Activated T-cell treated with anti-CD3 and anti-CD28 coated beads, Interleukin-2, amount 50 U/mL, for 1 hour (primary cell): ENCODE measurements around the gene SLC12A3.

Experiments
- DNase-seq: peaks from one replicate; pipeline ENCODE4 v3.0.0-alpha.2; 2020

The SLC12A3 gene

GRCh38 chr16:56946767-56947603 lies 82.0 kb downstream of the SLC12A3 start:
- DNase-seq: no peak

DNA sequence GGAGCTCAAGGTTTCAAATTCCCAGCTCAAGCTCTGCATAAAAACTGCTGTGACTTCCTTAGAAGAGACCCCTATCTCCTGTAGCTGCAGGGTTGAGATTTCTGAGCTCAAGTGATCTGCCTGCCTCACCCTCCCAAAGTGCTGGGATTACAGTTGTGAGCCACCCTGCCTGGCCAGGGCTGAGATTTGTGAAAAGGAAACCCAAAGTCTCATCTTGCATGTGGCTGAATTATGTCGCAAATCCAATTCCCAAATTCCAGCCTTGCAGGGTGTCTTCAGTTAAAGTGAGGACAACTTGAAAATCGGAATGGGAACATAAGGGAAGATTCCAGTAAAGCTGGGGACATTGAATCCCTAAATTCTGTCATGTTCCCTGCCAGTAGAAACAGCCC lies 82.6 kb downstream of the SLC12A3 start:
- DNase-seq: no peak

- DNase-seq: no peak
These were observed 83.2 kb downstream of the SLC12A3 start for GRCh38 chr16:56948234-56948633.

GRCh38 chr16:56950051-56950450 lies 85.0 kb downstream of the SLC12A3 start:
- DNase-seq: no peak

DNA sequence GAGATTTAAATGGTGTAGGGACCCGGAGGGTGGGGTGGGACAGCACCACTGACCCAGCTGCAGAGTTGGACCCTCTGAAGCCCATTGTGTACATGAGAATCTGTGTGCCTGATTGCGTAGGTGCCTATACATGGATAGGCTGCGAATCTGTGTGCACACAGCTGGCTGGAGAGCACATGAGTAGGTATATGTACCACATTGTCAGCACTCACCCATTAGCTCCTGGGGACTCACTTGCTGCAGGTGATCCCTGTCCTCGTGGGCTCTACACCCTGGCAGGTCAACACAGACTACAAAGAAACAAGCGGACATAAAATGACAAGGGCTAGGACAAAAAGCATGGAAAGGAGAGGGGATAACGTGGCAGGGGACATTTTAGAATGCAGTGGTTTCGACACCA lies 85.4 kb downstream of the SLC12A3 start:
- no peak for DNase-seq

- DNase-seq: peak; percentile 55
These were observed 86.1 kb downstream of the SLC12A3 start for GRCh38 chr16:56950881-56951771.

- no peak for DNase-seq
These were observed 88.0 kb downstream of the SLC12A3 start for GRCh38 chr16:56953006-56953405.

- DNase-seq: no peak
These were observed 91.1 kb downstream of the SLC12A3 start for GRCh38 chr16:56956076-56956475.

DNA sequence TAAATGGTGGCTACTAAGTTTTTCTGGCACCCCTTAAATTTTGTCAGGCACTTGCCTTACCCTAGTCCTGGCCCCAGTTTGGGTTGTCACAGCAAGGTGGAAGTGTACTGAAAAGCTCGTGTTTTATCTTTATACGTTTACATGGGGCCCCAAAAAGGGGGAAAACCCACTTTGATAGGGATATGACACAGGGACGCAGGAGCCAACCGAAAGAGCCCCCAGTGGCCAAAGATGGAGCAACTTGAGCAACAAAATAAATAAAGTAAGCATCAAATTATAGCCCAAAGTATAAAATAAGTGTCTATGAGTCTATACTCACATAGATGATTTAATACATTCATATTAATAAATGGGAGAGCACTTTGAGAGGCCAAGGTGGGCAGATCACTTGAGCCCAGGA lies 91.7 kb downstream of the SLC12A3 start:
- DNase-seq: no peak

DNA sequence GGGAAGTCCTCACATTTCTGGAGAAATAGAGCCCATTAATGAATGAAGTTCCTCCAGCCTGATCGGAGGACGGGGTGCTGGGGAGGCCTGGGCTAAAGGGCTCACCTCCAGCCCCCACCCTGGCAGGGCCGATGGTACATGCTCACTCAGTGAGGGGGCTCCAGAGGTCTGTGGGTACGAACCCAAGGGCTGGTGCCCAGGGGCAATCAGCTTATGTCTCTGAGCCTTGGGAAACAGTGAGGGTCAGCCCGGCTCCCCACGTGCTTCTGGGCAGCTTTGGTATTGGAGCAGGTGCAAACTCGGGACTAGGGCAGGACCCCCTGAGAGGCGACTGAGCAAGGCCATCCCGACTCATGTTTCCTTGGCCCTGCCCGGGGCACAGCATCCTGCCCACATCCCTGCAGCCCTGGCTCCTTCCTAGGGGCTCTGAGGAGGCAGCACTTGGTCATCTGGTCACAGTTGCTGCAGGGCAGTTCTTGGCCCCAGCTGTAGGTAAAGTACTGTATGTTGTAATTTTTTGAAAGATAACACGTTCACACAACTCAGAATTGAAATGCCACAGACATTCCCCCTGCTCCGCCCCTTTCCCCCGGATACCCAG lies 95.8 kb downstream of the SLC12A3 start:
- DNase-seq: no peak

DNA sequence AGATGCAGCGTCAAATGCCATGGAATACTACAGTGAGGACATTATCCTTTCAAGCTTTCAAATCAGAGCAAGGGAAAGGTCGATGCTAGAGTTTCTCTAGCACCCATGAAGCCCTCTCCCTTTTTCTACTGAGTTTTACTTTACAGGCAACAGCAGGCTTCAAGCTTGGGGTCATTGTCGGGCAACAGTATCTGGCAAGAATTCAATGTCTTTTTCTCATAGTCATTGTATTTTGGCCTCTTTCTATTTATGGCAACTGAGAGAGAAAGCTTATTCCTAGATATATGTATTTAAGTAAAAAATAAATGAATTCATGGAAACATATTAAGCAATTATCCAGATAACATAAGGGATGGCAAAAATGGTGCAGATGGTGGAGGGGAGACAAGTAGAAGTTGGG lies 96.4 kb downstream of the SLC12A3 start:
- DNase-seq: no peak

DNA sequence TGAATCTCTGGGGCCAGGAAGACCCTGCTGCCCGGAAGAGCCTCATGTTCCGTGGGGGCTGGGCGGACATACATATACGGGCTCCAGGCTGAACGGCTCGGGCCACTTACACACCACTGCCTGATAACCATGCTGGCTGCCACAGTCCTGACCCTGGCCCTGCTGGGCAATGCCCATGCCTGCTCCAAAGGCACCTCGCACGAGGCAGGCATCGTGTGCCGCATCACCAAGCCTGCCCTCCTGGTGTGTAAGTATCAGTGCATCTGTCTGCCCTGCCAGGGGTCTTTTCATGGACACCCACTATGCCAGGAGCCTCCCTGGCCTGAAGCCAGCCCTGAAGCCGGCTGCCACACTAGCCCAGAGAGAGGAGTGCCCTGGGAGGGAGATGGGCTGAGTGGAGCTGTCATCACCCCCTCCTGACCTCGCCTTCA lies 96.9 kb downstream of the SLC12A3 start, which contains the start of gene CETP:
CETP (plus strand) TSS at position 100 of the 431 bp plus-strand sequence; CDS start at position 130, 30 bp downstream.
- no peak for DNase-seq

DNA sequence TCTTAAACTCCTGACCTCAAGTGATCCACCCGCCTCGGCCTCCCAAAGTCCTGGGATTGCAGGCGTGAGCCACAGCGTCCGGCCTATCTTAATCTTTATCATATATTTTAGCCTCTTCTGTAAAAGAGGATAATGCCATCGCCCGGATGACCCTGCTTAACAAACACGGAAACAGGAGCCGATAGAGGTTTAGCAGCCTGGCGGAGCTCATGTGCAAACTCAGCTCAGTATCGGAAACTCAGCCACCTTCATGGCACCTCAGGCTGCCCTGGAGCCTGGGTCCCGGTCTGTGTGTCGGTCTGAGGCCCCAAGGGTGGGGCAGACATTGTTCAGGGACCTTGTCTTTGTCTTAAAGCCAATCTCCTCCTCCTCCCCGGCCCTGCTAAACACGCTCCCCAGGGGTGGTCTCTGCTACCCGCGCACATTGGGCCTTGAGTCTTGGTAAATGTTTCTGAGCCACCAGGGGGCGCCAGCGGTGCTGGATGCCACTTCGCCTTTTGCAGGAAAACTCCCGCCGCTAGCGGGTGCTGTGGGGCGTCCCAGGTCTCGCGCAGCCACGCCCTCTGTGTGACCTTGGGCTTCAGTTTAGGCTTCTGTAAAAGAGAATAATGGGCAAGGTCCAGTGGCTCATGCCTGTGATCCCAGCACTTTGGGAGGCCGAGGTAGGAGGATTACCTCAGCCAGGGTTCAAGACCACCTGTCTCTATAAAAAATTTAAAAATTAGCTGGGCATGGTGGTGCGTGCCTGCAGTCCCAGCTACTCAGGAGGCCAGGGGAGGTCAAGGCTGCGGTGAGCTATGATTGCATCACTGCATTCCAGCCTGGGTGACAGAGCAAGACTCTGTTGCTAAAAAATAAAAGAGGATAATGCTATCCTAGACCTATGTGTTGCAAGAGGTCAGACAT lies 99.5 kb downstream of the SLC12A3 start:
- peak; percentile 96 for DNase-seq
